ENCODE results near the gene NOS1. TPM values are rescaled to one million over a fixed set of nuclear protein-coding genes. Genes with fewer than 3 reads are reported as not detected.

Gene NOS1
- total RNA-seq, 1 donor from 2014 or later: 0.05 TPM

GRCh38 chr12:117394491-117394890 lies 33.1 kb upstream of the NOS1 start:
- no peaks in the 10 kb centered on the region for H3K36me3 Mint-ChIP-seq (ENCODE audit: low read depth, unreplicated experiment)
- H3K4me1 Mint-ChIP-seq (ENCODE audit: unreplicated experiment): no peaks in the 10 kb centered on the region
- peaks cover 3% of the 10 kb centered on the region for H3K27me3 Mint-ChIP-seq (ENCODE audit: unreplicated experiment)
- TF ChIP-seq CTCF (IDR thresholded peaks at IDR 0.05; ENCODE audit: unreplicated experiment): no peak
- H3K9me3 Mint-ChIP-seq (ENCODE audit: unreplicated experiment): no peaks in the 10 kb centered on the region
- H3K4me3 Mint-ChIP-seq (ENCODE audit: unreplicated experiment): no peak overlapping the region
- DNase-seq (ENCODE audit: low spot score): no peak
- H3K27ac Mint-ChIP-seq (ENCODE audit: unreplicated experiment): no peak overlapping the region

- H3K4me1 Mint-ChIP-seq (ENCODE audit: unreplicated experiment): no peaks in the 10 kb centered on the region
- no peak for DNase-seq (ENCODE audit: low spot score)
- no peak overlapping the region for H3K27ac Mint-ChIP-seq (ENCODE audit: unreplicated experiment)
- TF ChIP-seq CTCF (IDR thresholded peaks at IDR 0.05; ENCODE audit: unreplicated experiment): no peak
- no peaks in the 10 kb centered on the region for H3K36me3 Mint-ChIP-seq (ENCODE audit: low read depth, unreplicated experiment)
- H3K9me3 Mint-ChIP-seq (ENCODE audit: unreplicated experiment): no peaks in the 10 kb centered on the region
- H3K4me3 Mint-ChIP-seq (ENCODE audit: unreplicated experiment): no peak overlapping the region
- no peaks in the 10 kb centered on the region for H3K27me3 Mint-ChIP-seq (ENCODE audit: unreplicated experiment)
These were observed 32.2 kb upstream of the NOS1 start for GRCh38 chr12:117393656-117394055.

GRCh38 chr12:117390866-117391265 lies 29.4 kb upstream of the NOS1 start:
- TF ChIP-seq CTCF (IDR thresholded peaks at IDR 0.05; ENCODE audit: unreplicated experiment): no peak
- H3K27me3 Mint-ChIP-seq (ENCODE audit: unreplicated experiment): no peaks in the 10 kb centered on the region
- no peaks in the 10 kb centered on the region for H3K36me3 Mint-ChIP-seq (ENCODE audit: low read depth, unreplicated experiment)
- no peak for DNase-seq (ENCODE audit: low spot score)
- no peaks in the 10 kb centered on the region for H3K9me3 Mint-ChIP-seq (ENCODE audit: unreplicated experiment)
- H3K27ac Mint-ChIP-seq (ENCODE audit: unreplicated experiment): no peak overlapping the region
- no peak overlapping the region for H3K4me3 Mint-ChIP-seq (ENCODE audit: unreplicated experiment)
- H3K4me1 Mint-ChIP-seq (ENCODE audit: unreplicated experiment): no peaks in the 10 kb centered on the region

GRCh38 chr12:117388951-117389446 lies 27.6 kb upstream of the NOS1 start:
- Mint-ChIP-seq H3K4me3 (ENCODE audit: unreplicated experiment) (no peak overlapping the region), H3K36me3 (ENCODE audit: low read depth, unreplicated experiment) (no peaks in the 10 kb centered on the region), H3K27me3 (ENCODE audit: unreplicated experiment) (no peaks in the 10 kb centered on the region), H3K27ac (ENCODE audit: unreplicated experiment) (no peak overlapping the region), H3K9me3 (ENCODE audit: unreplicated experiment) (no peaks in the 10 kb centered on the region), H3K4me1 (ENCODE audit: unreplicated experiment) (peaks cover 1% of the 10 kb centered on the region)
- TF ChIP-seq CTCF (IDR thresholded peaks at IDR 0.05; ENCODE audit: unreplicated experiment): no peak
- DNase-seq (ENCODE audit: low spot score): no peak

GRCh38 chr12:117387832-117388231 lies 26.4 kb upstream of the NOS1 start:
- no peak for TF ChIP-seq CTCF (IDR thresholded peaks at IDR 0.05; ENCODE audit: unreplicated experiment)
- no peak overlapping the region for H3K27ac Mint-ChIP-seq (ENCODE audit: unreplicated experiment)
- no peak for DNase-seq (ENCODE audit: low spot score)
- no peak overlapping the region for H3K4me3 Mint-ChIP-seq (ENCODE audit: unreplicated experiment)
- H3K27me3 Mint-ChIP-seq (ENCODE audit: unreplicated experiment): peaks cover 1% of the 10 kb centered on the region
- H3K9me3 Mint-ChIP-seq (ENCODE audit: unreplicated experiment): no peaks in the 10 kb centered on the region
- no peaks in the 10 kb centered on the region for H3K36me3 Mint-ChIP-seq (ENCODE audit: low read depth, unreplicated experiment)
- peaks cover 6% of the 10 kb centered on the region for H3K4me1 Mint-ChIP-seq (ENCODE audit: unreplicated experiment)
